A172 (cell line): ENCODE data around the gene TRAPPC11. TPM values are rescaled to one million over a fixed set of nuclear protein-coding genes. Genes with fewer than 3 reads are reported as not detected.

Experiments used
- DNase-seq: peaks from one replicate; pipeline ENCODE4 v3.0.0-alpha.2; 2015; ENCODE audit warnings: low spot score
- total RNA-seq: library from RNA; depleted of rRNA; stranded (reverse); fragments of >200 nt; shearing (Covaris generic); gene quantifications from 2 replicates; pipeline ENCODE4 v1.2.3, GENCODE V29; 2014

Gene TRAPPC11
- total RNA-seq, 1 experiment from 2014 or later: 29.5 TPM

GRCh38 chr4:183637461-183637860 lies 21.6 kb upstream of the TRAPPC11 start:
- DNase-seq: peak; percentile 35

- no peak for DNase-seq
These were observed 20.7 kb upstream of the TRAPPC11 start for GRCh38 chr4:183638436-183638835.

- DNase-seq: no peak
These were observed 19.8 kb upstream of the TRAPPC11 start for GRCh38 chr4:183639291-183639690.

- DNase-seq: no peak
These were observed 13.8 kb upstream of the TRAPPC11 start for GRCh38 chr4:183645326-183645725.

GRCh38 chr4:183657564-183657963 lies 1.5 kb upstream of the TRAPPC11 start:
- DNase-seq: no peak

- no peak for DNase-seq
These were observed 598 bp upstream of the TRAPPC11 start for GRCh38 chr4:183658362-183659028.

- no peak for DNase-seq
These were observed 764 bp downstream of the TRAPPC11 start for GRCh38 chr4:183659872-183660242.

- no peak for DNase-seq
These were observed 7.0 kb downstream of the TRAPPC11 start for GRCh38 chr4:183666088-183666487.

GRCh38 chr4:183670251-183670650 lies 11.2 kb downstream of the TRAPPC11 start:
- no peak for DNase-seq

- no peak for DNase-seq
These were observed 12.0 kb downstream of the TRAPPC11 start for GRCh38 chr4:183670960-183671555.

- DNase-seq: no peak
These were observed 15.1 kb downstream of the TRAPPC11 start for GRCh38 chr4:183674153-183674552.

GRCh38 chr4:183675625-183676024 lies 16.5 kb downstream of the TRAPPC11 start:
- DNase-seq: no peak

- no peak for DNase-seq
These were observed 22.0 kb downstream of the TRAPPC11 start for GRCh38 chr4:183681119-183681518.

GRCh38 chr4:183686461-183686860 lies 27.4 kb downstream of the TRAPPC11 start:
- DNase-seq: no peak

GRCh38 chr4:183688216-183688615 lies 29.1 kb downstream of the TRAPPC11 start:
- no peak for DNase-seq

- DNase-seq: no peak
These were observed 31.9 kb downstream of the TRAPPC11 start for GRCh38 chr4:183691006-183691405.

GRCh38 chr4:183691897-183692296 lies 32.8 kb downstream of the TRAPPC11 start:
- DNase-seq: no peak

- DNase-seq: no peak
These were observed 39.8 kb downstream of the TRAPPC11 start for GRCh38 chr4:183698909-183699308.

- no peak for DNase-seq
These were observed 41.3 kb downstream of the TRAPPC11 start for GRCh38 chr4:183700407-183700806.

- DNase-seq: no peak
These were observed 43.4 kb downstream of the TRAPPC11 start for GRCh38 chr4:183702492-183702891.

GRCh38 chr4:183714626-183715025 lies 55.5 kb downstream of the TRAPPC11 start:
- no peak for DNase-seq

- DNase-seq: no peak
These were observed 57.2 kb downstream of the TRAPPC11 start for GRCh38 chr4:183716302-183716701.

GRCh38 chr4:183718876-183719275 lies 59.8 kb downstream of the TRAPPC11 start:
- DNase-seq: no peak
